ENCODE measurements around the gene CKS2.
"Not testable (repeated sequence)": the region's sequence is repeated elsewhere in the genome, so short reads cannot be mapped to it uniquely, and the experiment has no call there.

GRCh38 chr9:89282248-89282968 lies 28.6 kb upstream of the CKS2 start:
- not testable (repeated sequence) for TF ChIP-seq CTCF (IDR thresholded peaks at IDR 0.05 in 4 of 5, conservative IDR thresholded peaks at IDR 0.05 in 1 of 5); POLR2A (IDR thresholded peaks at IDR 0.05)
